NB4 (cell line): Measurements from ENCODE around the gene MRPS34.

Source experiments
- CTCF ChIP-seq: IDR thresholded peaks from one replicate; pipeline ENCODE4 v1.5.1; 2012; ENCODE audit warnings: low read depth, low read length
- MYC ChIP-seq: IDR thresholded peaks from 2 replicates; pipeline ENCODE4 v1.6.1; 2011; ENCODE audit warnings: low read depth, low read length
- POLR2A ChIP-seq: IDR thresholded peaks from 2 replicates; pipeline ENCODE4 v1.6.1; 2011; ENCODE audit warnings: mild to moderate bottlenecking; ENCODE audit not compliant: insufficient read length; ENCODE audit errors: extremely low read depth
- TF ChIP-seq, protein P1 (sequence below): IDR thresholded peaks from 2 replicates; pipeline ENCODE4 v1.6.1; 2011; ENCODE audit warnings: low read depth, low read length

GRCh38 chr16:1816396-1817275 lies 43.7 kb upstream of the MRPS34 start:
- TF ChIP-seq CTCF (no peak), POLR2A (no peak), MYC (no peak)
- TF ChIP-seq, protein P1, sequence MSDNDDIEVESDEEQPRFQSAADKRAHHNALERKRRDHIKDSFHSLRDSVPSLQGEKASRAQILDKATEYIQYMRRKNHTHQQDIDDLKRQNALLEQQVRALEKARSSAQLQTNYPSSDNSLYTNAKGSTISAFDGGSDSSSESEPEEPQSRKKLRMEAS = no peak
